Midbrain (tissue), 1 donor: ENCODE measurements around the gene ITGBL1.

Experiments used
- DNase-seq: peaks from one replicate; lab custom pipeline; 2025; lab: John Stamatoyannopoulos, UW

The ITGBL1 gene

DNA sequence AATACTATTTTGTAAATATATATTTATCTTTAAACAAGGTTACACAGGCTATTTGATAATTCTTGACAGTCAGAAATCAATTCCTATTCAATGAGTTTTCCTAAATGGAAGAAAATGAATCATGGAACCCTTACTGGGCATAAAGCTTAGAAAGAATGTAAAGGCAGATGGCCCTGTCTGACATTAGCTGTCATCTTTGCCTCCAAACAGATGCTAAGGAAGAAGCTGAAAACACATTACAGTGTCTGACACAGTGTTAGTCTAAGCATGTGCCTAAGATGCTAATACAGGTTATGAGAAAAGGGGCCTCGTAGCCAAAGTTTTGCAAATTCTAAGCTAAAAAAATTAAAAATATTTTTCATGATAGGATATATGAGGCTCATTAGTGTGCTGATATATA, 112.8 kb downstream of the ITGBL1 start:
- DNase-seq: no peak

DNA sequence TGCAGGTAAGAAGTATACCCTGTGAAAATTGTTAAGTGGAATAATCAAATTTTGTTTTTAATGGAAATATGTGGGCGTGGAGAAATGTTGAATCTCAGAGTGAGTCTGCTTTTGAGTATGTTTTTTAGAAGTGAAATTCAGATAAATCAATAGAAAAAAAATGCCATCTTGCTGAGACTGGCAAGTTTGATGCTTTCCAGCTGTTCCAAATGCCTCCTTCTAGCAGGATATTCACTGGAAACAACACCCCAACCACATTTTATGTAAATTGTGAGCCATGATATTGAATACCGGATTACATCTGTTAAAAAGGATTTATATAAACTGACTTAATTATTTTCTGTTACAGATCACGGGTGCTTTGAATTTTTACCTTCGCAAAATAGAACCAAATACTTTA, 115.4 kb downstream of the ITGBL1 start:
- DNase-seq: no peak

DNA sequence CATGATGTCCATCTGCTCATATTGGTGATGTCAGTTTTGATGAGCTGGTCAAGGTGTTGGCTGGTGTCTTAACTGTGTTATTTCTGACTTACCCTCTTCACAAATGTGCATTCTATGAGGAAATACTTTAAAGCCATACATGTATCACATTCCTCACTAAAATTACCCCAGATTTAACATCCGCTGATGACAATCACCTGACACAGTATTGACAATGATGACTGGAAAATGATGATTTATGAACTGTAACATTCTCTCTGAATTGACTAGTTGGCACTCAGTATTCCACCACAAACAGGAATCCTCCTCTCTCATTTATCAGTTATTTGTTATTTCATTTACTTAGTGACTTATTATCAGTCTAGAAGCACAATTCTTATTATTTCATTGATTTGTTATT, 117.3 kb downstream of the ITGBL1 start:
- no peak for DNase-seq

DNA sequence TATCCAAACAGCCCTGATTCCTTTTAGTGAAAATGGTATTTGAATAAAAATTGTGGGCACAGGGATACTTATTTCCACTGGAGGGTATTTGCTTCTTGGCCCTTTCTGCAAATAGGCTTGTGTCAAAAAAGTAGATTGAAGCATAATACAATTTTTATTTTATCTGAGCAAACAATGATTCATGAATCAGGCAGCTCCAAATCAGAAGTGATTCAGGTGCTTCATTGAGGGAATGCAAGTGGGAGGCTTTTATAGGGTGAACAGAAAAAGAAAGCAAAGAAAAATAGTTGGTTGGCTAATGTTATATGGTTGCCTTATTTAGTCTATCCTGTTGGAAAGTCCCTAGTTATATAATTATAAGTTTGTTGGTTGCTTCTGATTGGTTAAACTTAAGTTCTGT, 117.9 kb downstream of the ITGBL1 start:
- DNase-seq: no peak

DNA sequence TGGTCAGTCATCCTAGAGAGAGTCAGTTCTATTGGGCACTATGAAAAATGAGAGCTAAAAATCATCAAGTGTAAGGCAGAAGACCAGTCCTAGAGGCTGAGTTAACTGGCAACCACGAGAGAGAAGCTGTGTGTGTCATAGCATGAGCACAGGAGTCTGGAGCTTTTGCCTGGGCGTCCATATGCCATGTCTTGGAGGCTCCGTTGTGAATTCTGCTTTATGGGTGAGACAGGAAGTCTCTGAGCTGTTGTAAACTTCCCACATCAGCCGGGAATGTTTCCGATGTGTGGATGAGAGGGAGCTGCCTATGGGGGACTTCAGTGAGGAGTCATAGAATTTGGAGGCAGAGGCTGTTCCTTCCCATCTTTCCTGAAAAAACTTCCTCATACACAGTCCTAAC, 120.0 kb downstream of the ITGBL1 start:
- no peak for DNase-seq

DNA sequence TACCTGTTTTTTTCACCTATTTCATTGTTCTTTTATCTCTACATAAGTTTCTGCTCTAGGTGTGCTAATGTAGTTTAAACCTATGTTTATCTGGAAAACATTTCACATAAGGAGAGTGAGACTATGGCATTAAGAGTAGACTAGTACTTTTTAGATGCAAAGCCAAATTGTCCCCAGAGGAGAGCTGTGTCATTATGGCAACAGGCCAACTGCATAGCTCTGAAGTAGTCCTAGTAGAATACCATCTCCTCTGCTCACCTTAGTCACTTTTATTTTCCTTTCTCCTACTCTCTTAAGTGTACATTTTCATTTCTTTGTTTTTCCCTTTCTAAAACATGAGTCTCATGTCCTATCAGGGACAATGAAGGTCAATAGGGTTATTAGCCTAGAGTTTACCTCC, 123.1 kb downstream of the ITGBL1 start:
- no peak for DNase-seq

DNA sequence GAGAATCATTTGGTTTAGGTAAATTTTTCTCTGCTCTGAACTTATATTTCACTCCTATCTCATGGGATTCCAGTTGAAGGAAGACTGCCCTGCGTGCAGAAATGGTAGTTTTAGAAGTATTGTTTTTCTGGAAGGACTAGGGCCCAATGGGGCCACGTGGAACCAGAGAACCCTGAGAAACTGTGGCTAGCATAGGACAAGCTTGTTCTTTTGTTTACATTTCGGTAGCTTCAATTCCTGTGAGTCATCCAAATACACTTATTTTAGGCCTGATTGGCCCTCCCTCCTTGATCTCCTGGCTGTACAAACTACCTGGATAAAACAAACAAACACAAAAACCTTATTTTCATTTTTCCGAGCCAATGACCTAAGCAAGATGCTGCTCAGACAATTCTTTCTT, 124.0 kb downstream of the ITGBL1 start:
- no peak for DNase-seq

DNA sequence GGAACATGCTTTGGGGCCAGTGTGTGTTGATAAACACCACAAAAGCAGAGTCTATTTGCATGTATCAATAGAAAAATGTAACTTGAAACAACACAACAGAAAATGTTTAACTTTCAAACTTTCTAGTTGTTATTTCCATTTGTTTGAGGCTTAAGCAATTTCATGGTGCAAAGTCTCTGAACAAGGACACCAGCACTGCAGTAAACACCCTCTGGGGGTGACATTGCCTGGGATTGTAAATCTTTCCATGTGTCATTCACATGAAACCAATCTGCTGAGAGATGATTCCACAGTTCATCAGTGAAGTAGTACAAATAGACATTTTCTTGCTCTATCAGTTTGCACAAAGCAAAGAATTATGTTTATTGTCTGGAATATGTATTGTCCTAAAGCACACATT, 124.5 kb downstream of the ITGBL1 start:
- no peak for DNase-seq

DNA sequence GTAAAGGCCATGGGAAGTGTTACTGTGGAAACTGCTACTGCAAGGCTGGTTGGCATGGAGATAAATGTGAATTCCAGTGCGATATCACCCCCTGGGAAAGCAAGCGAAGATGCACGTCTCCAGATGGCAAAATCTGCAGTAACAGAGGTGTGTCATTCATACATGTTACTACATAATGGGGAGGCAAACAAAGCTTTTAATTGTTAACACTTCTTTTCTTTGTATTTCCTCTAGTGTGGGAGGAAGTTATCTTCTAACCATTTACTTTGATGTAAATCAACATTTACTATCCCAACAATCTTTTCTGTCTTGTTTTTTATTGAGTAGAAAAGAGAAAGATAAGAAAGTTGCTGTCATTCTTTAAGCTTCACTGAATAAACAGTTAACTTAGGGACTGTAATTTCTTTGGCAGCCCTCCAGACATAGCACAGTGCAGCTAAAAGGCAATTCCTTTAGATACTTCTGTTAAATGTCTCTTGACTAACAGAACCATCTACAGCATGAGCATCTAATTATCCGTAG, 126.9 kb downstream of the ITGBL1 start:
- DNase-seq: no peak

DNA sequence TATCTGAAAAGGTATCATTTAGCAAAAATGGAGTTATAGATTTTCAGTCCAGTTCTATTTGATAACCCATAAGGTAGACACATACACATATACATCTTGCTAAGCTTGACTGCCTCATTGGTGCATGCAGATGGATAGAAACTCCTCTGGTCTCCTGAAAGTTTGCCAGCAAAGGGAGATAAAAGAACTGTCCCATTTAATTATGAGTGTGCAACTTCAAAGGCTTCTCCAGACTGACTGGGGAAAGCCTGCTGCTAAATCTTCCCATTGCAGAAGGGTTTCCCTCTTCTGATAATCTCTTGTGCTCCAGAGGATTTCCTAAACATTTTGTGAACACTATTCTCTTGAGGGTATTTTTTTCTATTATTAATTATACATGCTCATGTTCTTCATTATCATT, 131.9 kb downstream of the ITGBL1 start:
- DNase-seq: no peak

DNA sequence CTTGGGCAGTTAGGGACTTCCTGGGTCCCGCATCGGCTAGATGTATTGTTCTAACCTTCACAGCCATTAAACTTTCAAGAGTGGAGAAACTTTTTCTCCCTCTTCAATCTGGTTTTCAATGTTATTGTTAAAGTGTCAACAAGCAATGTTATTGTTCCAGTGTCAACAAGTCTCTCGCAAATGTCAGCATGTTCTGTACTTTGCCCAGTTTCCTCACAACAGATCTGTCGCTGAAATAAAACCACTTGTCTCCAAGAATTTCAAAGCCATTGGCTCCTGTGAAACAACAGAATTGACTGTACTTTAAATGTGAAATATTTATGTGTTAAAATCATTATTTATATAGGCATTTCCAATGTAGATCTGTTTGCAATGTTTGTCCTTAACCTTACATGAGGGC, 138.0 kb downstream of the ITGBL1 start:
- DNase-seq: no peak

DNA sequence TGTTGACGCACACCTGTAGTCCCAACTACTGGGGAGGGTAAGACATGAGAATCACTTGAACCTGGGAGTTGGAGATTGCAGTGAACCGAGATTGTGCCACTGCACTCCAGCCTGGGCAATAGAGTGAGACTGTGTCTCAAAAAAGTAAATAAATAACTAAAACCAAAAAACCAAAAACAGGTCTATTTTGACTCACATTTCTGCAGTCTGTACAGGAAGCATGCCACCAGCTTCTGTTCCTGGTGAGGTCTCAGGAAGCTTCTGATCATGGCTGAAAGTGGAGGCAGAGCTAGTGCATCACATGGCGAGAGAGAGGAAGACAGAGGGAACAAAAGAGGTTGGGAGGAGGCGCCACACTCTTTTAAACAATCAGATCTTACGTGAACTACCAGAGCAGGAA, 142.5 kb downstream of the ITGBL1 start:
- no peak for DNase-seq

DNA sequence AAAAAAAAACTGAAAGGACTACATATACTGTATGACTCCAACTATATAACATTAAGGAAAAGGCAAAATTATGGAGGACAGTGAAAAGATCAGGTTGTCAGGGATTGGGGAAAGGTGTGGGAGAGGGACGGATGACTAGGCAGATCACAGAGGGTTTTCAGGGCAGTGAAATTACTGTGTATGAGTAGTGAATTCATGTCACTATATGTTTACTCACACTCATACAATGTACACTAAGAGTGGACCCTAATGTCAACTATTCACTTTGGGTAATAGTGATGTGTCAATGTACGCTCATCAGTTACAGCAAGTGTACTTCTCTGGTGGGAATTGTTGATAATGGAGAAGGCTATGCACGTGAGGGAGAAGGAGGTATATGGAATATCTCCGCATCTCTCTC, 144.3 kb downstream of the ITGBL1 start:
- DNase-seq: no peak

DNA sequence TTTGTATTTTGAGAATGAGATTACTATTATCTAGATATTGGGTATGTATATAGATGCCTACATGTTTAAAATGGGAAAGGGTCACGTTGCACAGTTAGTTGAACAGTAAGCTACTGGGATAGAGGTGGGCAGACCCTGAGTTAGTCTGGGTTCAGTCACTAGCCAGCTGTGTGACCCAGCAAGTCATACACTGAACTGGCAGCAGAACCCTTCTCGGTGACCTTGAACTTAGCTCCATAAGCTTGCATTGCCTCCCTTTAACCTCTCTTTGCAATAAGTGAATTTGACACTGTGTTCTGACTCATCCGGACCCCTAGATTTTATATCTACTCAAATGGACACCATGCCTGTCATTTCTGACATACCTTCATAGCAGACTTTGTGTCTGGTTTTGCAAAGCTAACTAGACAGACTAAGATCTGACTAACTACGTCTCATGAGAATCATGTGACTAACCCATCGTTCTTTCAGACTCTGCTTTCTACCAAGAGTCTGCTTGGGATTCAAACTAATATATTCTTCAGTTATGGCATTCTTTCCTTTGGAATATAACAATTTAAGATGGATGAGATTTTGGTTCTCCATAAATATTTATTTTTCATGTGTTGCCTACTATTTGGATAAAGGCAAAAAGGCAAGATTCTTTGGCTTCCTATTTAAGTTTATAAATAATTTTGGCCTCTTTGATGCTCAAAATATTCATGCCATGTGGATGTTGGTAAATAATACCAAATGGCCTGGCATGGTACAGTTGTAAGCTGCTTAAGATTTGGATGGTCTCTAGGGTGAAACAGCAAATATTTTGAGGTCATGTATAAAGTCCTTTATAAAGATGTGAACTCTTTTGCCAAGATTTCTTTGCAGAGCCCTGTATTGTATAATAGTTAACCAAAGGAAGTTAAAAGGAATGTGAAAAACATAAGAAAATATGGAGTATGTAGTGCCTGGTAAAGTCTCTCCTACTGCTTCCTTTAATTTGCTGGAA, 159.3 kb downstream of the ITGBL1 start:
- no peak for DNase-seq

DNA sequence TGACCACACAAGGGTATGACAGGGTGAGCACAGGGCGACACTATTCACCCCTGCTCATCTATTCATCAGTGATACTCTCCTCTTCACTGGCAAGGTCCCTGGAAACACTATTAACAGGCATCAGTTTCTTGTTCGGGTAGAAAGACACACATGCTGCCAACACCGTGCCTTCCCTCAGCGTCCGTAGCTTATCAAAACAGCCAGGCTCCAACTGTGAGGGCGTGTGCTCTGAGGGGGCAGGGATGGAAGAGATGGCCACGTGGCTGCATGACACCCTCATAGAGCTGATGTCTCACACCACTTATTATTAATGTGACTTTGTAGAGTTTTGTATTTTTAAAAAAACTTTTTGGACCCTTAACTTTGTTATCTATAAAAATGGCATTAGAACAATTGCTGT, 160.3 kb downstream of the ITGBL1 start:
- DNase-seq: no peak

DNA sequence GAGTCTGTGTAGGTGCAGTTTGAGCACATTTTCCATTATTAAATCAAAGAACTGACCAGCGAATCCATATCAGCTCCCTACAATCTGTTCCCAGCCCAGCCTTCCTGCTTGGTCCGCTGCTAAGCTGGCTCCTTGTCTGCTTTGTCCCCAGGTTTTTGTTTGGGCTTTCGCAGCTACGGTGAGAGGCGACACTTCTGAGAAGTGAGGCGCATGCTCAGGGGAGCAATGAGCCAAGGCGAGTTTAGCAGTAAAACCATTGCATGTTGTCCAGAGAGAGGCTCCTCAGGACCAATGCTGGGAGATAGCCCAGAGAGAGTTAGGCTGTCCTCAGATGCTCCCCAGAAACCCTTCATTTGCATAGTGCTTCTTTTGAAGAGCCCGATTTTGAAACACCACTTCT, 162.0 kb downstream of the ITGBL1 start:
- peak; percentile 10 for DNase-seq

DNA sequence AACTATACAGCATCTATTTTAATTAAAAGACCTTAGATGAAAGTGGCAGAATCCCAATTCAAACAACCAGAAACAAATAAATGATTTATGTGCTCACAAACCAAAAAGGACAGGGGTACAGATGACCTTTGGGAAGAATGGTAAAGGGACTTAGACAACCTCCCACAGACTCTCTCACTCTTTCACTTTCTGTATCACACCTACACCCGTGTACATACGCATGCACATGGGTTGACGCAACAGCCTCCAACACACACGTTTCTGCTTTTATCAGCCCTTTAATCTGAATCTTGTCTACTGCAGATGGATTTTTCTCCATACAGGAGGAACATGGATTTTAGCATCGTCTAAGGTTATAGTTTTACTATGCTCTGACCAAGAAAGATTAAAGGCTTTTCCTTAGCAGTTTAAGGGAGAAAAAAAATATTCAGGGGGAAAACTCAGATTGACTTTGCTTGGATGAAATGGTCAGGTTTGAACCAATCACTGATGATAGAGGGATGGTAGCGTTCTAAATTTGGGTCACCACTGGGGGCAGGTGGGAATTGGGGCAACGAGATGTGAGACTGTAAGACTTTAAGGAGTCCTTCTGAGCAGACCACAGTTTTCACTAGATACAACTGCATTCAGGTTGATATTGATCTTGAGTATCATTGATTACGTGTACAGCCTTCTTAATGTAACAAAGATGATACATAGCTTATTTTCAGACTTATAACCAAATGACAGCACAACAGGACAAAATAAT, 166.1 kb downstream of the ITGBL1 start:
- no peak for DNase-seq

DNA sequence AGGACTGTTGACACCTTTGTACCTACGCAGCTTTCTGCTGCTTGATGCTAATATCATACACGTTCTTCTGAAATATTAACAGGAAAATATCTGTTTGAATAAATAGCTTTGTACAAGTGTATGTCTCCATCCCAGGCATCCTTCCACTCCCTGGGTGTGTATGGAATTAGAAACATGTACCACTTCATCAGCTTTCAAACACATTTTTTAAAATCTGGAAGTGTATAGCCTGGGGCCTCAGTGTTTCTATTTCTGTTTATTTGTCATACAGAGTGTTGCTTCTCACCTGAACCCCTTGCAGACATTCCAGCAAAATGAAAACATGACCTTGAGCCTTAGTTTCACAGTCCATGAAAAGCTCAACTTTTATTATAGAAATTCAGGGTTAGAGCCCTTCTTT, 168.6 kb downstream of the ITGBL1 start:
- no peak for DNase-seq

DNA sequence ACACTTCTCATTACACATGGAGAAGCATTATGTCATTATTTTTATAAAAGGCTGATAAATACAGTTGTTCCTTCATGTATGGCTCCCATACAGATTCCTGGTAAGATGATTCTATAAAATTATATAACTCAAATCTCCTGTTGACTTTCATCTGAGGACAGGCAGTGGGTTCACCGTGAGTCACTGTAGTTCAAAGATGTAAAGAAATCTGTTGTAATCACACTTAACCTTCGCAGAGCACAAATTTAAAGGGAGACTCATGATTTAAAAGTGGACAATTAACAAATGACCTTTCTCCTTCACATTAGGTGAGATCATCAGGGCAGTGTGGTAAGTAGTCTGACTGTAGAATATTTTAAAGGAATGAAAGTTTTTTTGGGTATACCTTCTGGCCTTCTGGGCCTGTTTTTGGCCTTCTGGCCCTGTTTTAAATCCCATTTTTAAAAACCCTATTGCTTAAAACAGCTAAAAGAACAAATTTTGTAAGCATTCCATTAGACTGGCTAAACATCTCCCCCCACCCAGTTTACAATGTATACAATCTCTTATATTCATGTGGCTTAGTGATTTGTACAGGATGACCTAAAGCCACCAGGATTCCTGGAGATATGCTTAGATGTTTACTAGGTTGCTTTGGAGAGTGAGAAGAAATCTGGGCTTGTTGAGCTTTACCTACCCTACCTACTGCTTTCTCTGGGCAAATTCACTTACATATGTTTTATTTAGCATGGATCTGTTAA, 171.2 kb downstream of the ITGBL1 start:
- DNase-seq: no peak

DNA sequence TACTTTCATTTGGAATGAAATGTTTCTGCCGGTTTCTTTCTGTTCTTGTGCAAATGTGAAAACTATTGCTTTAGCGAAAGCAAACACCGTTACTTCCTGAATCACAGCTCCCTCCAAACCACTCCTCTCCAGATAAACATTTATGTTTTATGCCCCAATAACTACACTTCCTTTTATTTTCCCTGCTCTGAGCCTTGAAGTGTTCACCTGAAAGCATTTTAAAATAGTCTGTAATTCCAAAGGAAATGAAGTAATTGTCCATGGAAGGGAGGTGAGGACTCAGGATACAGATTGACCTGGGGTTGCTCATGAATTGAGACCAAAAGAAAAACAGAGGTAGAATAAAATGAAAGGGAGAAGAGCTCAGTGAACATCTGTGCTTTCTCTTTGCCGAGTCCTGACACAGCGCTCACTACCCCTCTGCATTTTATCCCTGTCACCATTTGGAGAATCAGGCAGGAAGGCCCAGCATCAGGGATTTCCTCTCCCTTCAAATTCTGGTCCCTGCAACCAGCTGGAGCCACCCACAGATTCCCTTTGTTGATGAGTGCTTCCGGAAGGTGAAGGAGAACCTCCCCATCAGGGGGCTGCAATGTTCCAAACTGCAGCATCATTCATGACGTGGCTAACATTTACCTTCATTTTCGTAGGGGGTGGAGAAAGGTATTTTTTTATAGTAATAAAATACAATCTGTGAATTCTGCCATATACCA, 171.9 kb downstream of the ITGBL1 start:
- DNase-seq: no peak

DNA sequence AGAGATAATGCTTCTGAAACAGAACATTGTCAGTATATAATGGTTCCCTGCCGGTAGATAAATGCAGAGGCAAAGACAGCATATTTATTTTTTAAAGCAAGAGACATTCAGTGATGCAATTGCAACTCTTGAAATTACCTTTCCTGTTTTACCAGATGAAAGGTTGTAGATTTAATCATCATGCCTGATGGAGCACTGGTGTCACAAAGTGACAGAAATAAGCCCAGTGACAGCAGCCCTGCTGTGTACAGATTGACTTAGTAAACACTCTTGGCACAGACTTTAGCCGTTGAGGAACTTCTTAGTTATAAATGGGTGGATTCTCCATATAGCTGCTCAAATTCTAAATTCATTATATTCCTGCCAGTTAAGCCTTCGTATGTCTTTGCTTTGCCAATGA, 172.5 kb downstream of the ITGBL1 start:
- no peak for DNase-seq
